Activated CD4-positive, alpha-beta memory T cell treated with anti-CD3 and anti-CD28 coated beads for 36 hours (primary cell): ENCODE results near the gene EEF1AKMT3. TPM values are rescaled to one million over a fixed set of nuclear protein-coding genes. Genes with fewer than 3 reads are reported as not detected.
"Not testable (repeated sequence)": the region's sequence is repeated elsewhere in the genome, so short reads cannot be mapped to it uniquely, and the experiment has no call there.

ENCODE experiments used
- CTCF ChIA-PET: fragments of 350-600 bp; sonication (Branson Sonifier 250); formaldehyde crosslinking; loops from one replicate; lab custom pipeline; 2021; ENCODE audit warnings: antibody characterized with exemption, inconsistent platforms; lab: Charles Lee
- POLR2A ChIA-PET: fragments of 350-600 bp; sonication (Branson Sonifier 250); formaldehyde crosslinking; loops from one replicate; lab custom pipeline; 2021; ENCODE audit warnings: antibody characterized with exemption; lab: Charles Lee
- DNase-seq: peaks from one replicate; pipeline ENCODE4 v3.0.0-alpha.2; 2020
- H3K27ac Mint-ChIP-seq: one replicate; pipeline ENCODE4 v1.8.0; 2021; ENCODE audit warnings: mixed read lengths
- H3K27me3 Mint-ChIP-seq: one replicate; pipeline ENCODE4 v1.8.0; 2021; ENCODE audit warnings: mixed read lengths
- H3K36me3 Mint-ChIP-seq: one replicate; pipeline ENCODE4 v1.8.0; 2021; ENCODE audit warnings: mixed read lengths
- H3K4me1 Mint-ChIP-seq: one replicate; pipeline ENCODE4 v1.8.0; 2021; ENCODE audit warnings: low read depth, mixed read lengths
- H3K4me3 Mint-ChIP-seq: one replicate; pipeline ENCODE4 v1.8.0; 2021; ENCODE audit warnings: mild to moderate bottlenecking, mixed read lengths
- H3K9me3 Mint-ChIP-seq: one replicate; pipeline ENCODE4 v1.8.0; 2021; ENCODE audit warnings: mixed read lengths
- intact Hi-C: fragments of 100-400 bp; cut with micrococcal nuclease; formaldehyde crosslinking; loops from one replicate; pipeline ENCODE4 v1.15.1; 2023
- total RNA-seq, 2 experiments: library from RNA; stranded (reverse); gene quantifications; one replicate each; pipeline ENCODE4 v1.2.3, GENCODE V29; 2021

EEF1AKMT3 gene
- total RNA-seq, 2 experiments from 2014 or later = 3.7 to 3.9 TPM

DNA sequence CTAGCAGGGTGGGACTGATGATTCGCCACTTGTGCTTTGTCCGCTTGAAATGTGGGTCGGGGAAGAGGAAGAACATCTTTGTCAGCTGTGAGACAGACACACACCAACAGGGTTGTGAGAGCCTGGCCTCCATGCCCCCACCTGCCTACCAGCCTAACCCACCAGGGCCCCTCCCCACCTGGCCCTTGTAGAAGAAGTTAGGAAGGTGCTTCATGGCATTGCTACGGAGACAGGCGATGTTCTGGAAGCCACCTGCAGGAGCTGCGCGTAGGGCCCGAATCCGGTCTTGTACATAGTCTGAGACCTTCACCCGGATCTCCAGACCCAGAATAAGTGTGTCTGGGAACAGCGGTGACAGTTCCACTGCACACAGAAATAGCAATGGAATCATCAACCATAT, 2.8 kb upstream of the EEF1AKMT3 start:
- ChIA-PET POLR2A (no interaction called here), CTCF (interaction anchor here (1.8 kb wide), 1 partner anchor 10 kb away, joined by 4 read pairs; no protein-coding TSS in a partner anchor)
- H3K4me3 Mint-ChIP-seq = peak overlapping the region; percentile 9
- no peaks in the 10 kb centered on the region for H3K9me3 Mint-ChIP-seq
- peaks cover 2% of the 10 kb centered on the region for H3K27me3 Mint-ChIP-seq
- DNase-seq = no peak
- intact Hi-C loops = no loop called here
- H3K4me1 Mint-ChIP-seq = peaks cover 41% of the 10 kb centered on the region
- no peak overlapping the region for H3K27ac Mint-ChIP-seq
- H3K36me3 Mint-ChIP-seq = peaks cover 22% of the 10 kb centered on the region

DNA sequence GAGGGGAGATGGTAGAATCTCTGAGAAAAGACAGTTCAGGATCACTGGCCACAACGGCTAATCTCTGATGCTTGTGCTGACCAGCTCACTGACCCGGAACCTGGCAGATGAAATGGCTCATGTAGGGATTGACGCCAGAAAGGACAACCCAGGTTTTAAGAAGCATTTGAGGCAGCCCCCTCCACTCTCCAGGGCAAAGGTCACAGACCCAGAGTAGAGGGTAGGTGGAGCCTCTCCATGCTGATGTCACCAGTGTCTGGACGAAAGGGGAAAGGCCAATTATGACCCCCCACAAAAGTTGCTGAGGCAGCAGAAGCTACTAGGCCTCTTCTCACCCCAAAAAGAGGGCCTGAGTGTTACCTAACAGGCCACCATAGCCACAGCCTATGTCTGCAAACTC, 1.7 kb upstream of the EEF1AKMT3 start:
- Mint-ChIP-seq H3K4me1 (peaks cover 35% of the 10 kb centered on the region), H3K27me3 (peaks cover 2% of the 10 kb centered on the region), H3K36me3 (peaks cover 24% of the 10 kb centered on the region), H3K27ac (peak overlapping the region; percentile 97), H3K4me3 (peak overlapping the region; percentile 52), H3K9me3 (no peaks in the 10 kb centered on the region)
- no peak for DNase-seq
- intact Hi-C loops = no loop called here
- CTCF ChIA-PET = interaction anchor here (1.8 to 2.1 kb wide), 2 partner anchors 11 to 12 kb away, joined by 4 to 25 read pairs; partner anchors contain the start of gene TSFM
- POLR2A ChIA-PET = no interaction called here

DNA sequence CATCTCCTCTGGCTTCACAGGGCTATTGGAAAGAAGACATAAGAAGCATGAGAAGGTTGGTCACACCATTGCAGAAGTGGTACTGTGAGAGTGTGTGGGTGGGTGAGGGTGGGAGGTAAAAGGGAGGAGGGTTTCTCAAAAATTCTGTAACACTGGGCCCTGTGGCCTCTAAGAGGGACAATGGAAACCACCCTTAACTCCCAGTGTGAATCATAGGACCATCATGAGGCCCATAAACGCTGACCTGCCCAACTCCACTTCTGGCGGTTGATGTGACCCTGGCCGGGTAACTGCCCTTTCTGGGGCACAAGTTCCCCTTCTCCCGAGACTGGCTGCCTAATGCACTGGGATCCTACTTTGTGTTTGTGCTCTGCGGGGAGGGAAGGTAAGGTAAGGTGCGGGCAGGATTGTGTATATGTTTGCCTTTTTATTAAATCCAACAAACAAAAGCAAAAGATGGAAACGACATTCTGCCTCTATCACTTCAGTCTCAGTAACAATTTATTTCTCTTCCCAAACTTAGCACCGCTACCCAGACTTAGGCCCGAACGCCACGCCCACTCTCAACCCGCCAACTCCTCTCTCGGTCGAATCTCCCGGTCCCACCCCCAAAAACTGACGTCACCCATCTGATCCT, 1.1 kb upstream of the EEF1AKMT3 start:
- intact Hi-C loops = no loop called here
- Mint-ChIP-seq H3K27me3 (no peaks in the 10 kb centered on the region), H3K9me3 (no peaks in the 10 kb centered on the region), H3K4me1 (peaks cover 29% of the 10 kb centered on the region), H3K27ac (peak overlapping the region; percentile 97), H3K4me3 (peak overlapping the region; percentile 99), H3K36me3 (peaks cover 29% of the 10 kb centered on the region)
- ChIA-PET POLR2A (interaction anchor here (0.9 to 1.2 kb wide), 3 partner anchors 11 to 27 kb away, joined by 4 to 10 read pairs (median 6); partner anchors contain the start of genes MARCHF9, TSFM and TSPAN31), CTCF (interaction anchor here (0.7 to 2.1 kb wide), 6 partner anchors 11 to 125 kb away, joined by 3 to 25 read pairs (median 4); partner anchors contain the start of genes OS9 and TSFM)
- peak; percentile 93 for DNase-seq

DNA sequence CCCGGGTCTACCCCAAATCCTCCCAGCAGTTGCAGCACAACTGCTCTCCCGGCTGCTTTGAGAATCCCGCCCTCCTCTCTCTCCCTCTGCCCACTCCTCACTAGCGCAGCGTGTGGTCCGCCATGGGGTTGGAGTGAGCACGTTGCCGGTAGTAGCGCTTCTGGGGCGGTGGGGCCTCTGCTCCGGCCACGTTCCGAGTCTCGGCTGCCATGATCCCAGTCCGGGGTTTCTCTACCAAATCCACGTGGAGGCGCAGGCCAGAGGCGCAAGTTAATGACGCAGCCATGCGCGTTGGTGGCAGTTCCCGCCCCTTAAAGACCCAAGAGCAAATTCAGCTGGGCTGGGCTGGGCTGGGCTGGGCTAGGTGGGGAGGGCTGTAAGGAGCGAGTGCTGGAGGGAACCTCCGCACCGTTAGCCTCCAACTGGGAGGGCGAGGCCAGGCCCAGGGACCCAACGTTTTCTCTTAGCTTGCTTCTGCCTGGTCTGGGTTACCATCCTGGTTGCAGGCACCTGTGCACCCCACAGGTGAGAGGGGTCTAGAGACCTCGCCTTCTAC, 463 bp upstream of the EEF1AKMT3 start, which contains the start of gene METTL1:
Gene METTL1 (minus strand): TSS at position 233 of the 556 bp plus-strand sequence. CDS start 22 bp downstream, at position 211.
- peak within 1 kb of the TSS; percentile 99 for H3K4me3 Mint-ChIP-seq
- ChIA-PET CTCF (interaction anchor here (0.6 to 2.1 kb wide), 7 partner anchors 10 to 133 kb away, joined by 3 to 25 read pairs (median 3); partner anchors contain the start of genes OS9 and TSFM), POLR2A (interaction anchor here (0.5 to 1.6 kb wide), 9 partner anchors 9 to 1144 kb away, joined by 3 to 10 read pairs (median 4); partner anchors contain the start of genes ATP23, CDK4, MARCHF9 and TSFM)
- no peaks in the 10 kb centered on the region for H3K9me3 Mint-ChIP-seq
- H3K27ac Mint-ChIP-seq = peak within 1 kb of the TSS; percentile 97
- peak; percentile 97 for DNase-seq
- H3K27me3 Mint-ChIP-seq = no peaks in the 10 kb centered on the region
- peaks cover 29% of the 10 kb centered on the region for H3K36me3 Mint-ChIP-seq
- H3K4me1 Mint-ChIP-seq = peaks cover 23% of the 10 kb centered on the region
- intact Hi-C loops = loop anchor here (1.0 to 2.0 kb wide), 3 partner anchors 10 to 75 kb away; partner anchors contain the start of genes CDK4, CTDSP2 and TSFM

DNA sequence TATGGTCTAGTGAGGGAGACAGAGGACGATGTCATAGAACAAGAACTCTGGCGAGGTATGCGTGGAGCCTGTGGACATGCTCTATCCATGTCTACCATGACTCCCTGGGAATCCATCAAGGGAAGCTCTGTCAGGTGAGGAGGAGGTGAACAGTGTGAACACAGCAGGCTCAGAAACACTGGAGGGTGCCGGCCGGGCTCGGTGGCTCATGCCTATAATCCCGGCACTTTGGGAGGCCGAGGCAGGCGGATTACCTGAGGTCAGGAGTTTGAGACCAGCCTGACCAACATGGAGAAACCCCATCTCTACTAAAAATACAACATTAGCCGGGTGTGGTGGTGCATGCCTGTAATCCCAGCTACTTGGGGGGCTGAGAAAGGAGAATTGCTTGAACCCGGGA, 2.2 kb downstream of the EEF1AKMT3 start:
- POLR2A ChIA-PET, H3K9me3 Mint-ChIP-seq, H3K4me3 Mint-ChIP-seq, intact Hi-C loops, H3K27me3 Mint-ChIP-seq, H3K27ac Mint-ChIP-seq, DNase-seq: not testable (repeated sequence)
- CTCF ChIA-PET = interaction anchor here (1.1 to 2.7 kb wide), 3 partner anchors 9 to 28 kb away, joined by 3 to 11 read pairs (median 4); no protein-coding TSS in a partner anchor
- Mint-ChIP-seq H3K4me1 (peaks cover 31% of the 10 kb centered on the region), H3K36me3 (peaks cover 17% of the 10 kb centered on the region)

DNA sequence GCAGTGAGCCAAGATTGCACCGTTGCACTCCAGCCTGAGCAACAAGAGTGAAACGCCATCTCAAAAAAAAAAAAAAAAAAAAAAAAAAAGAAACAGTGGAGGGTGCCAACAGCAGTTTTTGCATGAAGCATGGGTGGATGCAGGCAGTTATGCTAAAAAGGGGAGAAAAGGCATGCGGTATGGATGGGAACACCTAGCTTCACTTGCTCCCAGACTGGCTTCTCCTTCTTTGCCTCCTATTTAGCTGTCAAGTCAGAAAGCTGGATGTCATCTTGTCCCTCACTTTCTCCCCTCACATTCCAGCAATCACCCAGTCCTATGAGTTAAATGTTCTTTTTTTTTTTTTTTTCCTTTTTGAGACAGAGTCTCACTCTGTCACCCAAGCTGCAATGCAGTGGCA, 2.6 kb downstream of the EEF1AKMT3 start:
- intact Hi-C loops = no loop called here
- Mint-ChIP-seq H3K36me3 (peaks cover 14% of the 10 kb centered on the region), H3K9me3 (no peaks in the 10 kb centered on the region), H3K27me3 (no peaks in the 10 kb centered on the region), H3K4me1 (peaks cover 34% of the 10 kb centered on the region), H3K4me3 (no peak overlapping the region), H3K27ac (no peak overlapping the region)
- CTCF ChIA-PET = interaction anchor here (1.1 to 2.7 kb wide), 2 partner anchors 8 to 18 kb away, joined by 4 to 11 read pairs; no protein-coding TSS in a partner anchor
- POLR2A ChIA-PET = no interaction called here
- no peak for DNase-seq

DNA sequence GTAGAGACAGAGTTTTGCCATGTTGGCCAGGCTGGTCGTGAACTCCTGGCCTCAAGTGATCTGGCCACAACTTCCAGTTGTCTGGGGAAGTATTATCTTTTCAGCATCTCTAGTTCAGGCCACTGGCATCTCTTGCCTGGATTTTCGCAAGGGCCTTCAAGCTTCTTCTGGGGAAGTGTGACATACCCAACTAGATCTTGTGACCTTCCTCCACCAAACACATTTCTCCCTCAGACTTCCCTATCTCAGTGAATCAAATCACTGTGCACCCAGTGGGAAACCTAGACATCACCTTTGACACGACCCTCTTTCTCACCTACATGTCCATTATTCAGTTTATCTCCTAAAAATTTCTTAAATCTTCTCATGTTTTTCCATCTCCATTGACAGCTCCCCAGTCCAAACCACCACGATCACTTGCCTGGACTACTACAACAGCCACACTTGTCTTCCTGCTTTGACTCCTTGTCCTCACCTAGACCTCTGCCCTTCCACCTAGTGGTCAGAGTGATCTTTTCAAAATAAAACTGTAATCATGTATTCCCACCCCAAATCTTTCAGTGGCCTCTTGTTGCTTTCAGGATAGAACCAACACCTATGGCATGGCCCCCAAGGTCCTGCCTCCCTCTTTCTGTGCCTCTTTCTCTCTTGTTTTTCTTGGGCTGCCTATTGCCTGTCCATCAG, 3.3 kb downstream of the EEF1AKMT3 start:
- Mint-ChIP-seq H3K4me3 (no peak overlapping the region), H3K27me3 (no peaks in the 10 kb centered on the region), H3K4me1 (peaks cover 35% of the 10 kb centered on the region), H3K9me3 (no peaks in the 10 kb centered on the region), H3K27ac (no peak overlapping the region), H3K36me3 (peaks cover 10% of the 10 kb centered on the region)
- intact Hi-C loops = no loop called here
- ChIA-PET POLR2A (no interaction called here), CTCF (interaction anchor here (1.5 to 2.7 kb wide), 2 partner anchors 16 to 19 kb away, joined by 5 to 11 read pairs; no protein-coding TSS in a partner anchor)
- DNase-seq = no peak

DNA sequence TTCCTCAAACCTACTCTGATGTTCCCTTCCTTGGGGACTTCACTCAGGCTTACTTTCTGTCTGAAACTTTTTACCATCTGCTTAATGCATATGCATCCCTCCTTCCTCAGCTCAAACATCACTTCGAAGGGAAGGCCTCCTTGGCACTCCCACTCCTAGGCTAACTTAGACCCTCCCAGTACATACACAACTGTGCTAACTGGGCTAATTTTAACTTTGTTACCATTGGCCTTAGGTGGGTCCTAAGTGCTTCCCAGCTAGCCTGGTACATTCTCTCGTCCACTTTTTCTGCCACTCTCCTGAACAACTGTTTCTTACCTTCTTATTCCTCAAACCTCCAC, 3.8 kb downstream of the EEF1AKMT3 start:
- no peaks in the 10 kb centered on the region for H3K27me3 Mint-ChIP-seq
- no peak for DNase-seq
- H3K4me1 Mint-ChIP-seq = peaks cover 33% of the 10 kb centered on the region
- no peak overlapping the region for H3K27ac Mint-ChIP-seq
- H3K9me3 Mint-ChIP-seq = no peaks in the 10 kb centered on the region
- no peak overlapping the region for H3K4me3 Mint-ChIP-seq
- ChIA-PET CTCF (interaction anchor here (1.5 to 2.7 kb wide), 2 partner anchors 17 to 20 kb away, joined by 5 to 11 read pairs; no protein-coding TSS in a partner anchor), POLR2A (no interaction called here)
- intact Hi-C loops = no loop called here
- H3K36me3 Mint-ChIP-seq = peaks cover 10% of the 10 kb centered on the region

DNA sequence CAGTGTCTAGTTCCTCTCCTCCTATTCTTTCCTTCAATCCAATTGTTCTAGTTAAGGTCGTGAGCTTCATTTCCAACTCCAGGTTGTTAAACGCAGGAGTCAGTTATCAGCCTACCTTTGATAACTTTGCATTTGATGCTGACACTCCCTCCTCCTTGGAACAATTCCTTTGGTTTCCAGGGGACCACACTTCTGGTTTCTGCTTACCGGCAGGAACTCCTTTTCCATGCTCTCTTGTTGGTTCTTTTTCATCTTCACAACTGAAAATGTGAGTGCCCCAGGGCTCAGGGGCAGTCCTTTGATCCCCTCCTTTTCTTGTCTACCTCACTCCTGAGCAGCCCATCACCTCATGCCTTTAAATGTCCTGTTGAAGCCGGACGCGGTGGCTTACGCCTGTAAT, 5.0 kb downstream of the EEF1AKMT3 start:
- H3K36me3 Mint-ChIP-seq = peaks cover 6% of the 10 kb centered on the region
- POLR2A ChIA-PET = no interaction called here
- no peak overlapping the region for H3K4me3 Mint-ChIP-seq
- no peak overlapping the region for H3K27ac Mint-ChIP-seq
- peaks cover 38% of the 10 kb centered on the region for H3K4me1 Mint-ChIP-seq
- no peaks in the 10 kb centered on the region for H3K27me3 Mint-ChIP-seq
- CTCF ChIA-PET = interaction anchor here (1.5 kb wide), 1 partner anchor 18 kb away, joined by 5 read pairs; no protein-coding TSS in a partner anchor
- no peaks in the 10 kb centered on the region for H3K9me3 Mint-ChIP-seq
- intact Hi-C loops = no loop called here
- no peak for DNase-seq

DNA sequence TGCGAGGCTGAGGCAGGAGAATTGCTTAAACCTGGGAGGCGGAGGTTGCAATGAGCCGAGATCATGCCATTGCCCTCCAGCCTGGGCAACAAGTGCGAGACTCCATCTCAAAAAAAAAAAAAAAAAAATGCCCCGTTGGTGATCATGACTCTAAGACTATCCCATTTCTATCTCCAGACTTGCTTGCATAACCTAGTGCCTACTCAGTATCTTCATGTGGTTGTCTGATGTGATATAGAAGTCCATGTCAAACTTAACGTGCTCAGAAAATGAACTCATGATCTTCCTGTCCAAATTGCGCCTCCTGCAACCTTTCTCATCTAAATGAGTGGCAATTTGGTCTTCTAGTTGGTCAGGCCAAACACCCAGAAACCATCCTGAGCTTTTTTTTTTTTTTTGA, 5.5 kb downstream of the EEF1AKMT3 start:
- CTCF ChIA-PET = interaction anchor here (0.6 to 1.0 kb wide), 2 partner anchors 26 to 527 kb away, joined by 3 to 4 read pairs; no protein-coding TSS in a partner anchor
- peaks cover 11% of the 10 kb centered on the region for H3K36me3 Mint-ChIP-seq
- H3K9me3 Mint-ChIP-seq = no peaks in the 10 kb centered on the region
- H3K27ac Mint-ChIP-seq = no peak overlapping the region
- intact Hi-C loops = no loop called here
- H3K4me3 Mint-ChIP-seq = no peak overlapping the region
- POLR2A ChIA-PET = no interaction called here
- H3K27me3 Mint-ChIP-seq = no peaks in the 10 kb centered on the region
- peaks cover 38% of the 10 kb centered on the region for H3K4me1 Mint-ChIP-seq
- DNase-seq = no peak

DNA sequence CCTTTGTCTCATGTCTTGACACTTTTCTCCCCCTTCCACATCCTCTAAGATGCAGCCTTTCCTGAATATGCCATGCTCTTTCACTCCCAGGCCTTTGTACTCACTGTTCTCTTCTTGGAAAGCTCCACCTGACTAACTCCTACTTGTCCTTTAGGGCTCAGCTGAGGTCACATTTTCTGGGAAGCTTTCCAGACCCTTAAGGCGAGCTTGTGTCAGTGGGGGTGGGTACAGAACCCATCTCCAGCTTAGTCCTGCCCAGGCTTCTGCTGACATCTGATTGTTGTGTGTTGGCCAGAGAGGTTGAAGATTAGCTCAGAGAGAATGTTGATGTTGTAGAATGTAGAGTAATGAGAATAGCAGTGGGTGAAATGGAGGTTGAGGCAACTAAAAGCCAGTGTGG, 7.3 kb downstream of the EEF1AKMT3 start:
- ChIA-PET POLR2A (no interaction called here), CTCF (interaction anchor here (0.8 to 1.3 kb wide), 3 partner anchors 20 to 125 kb away, joined by 4 to 6 read pairs (median 6); no protein-coding TSS in a partner anchor)
- DNase-seq = no peak
- Mint-ChIP-seq H3K9me3 (no peaks in the 10 kb centered on the region), H3K36me3 (peaks cover 15% of the 10 kb centered on the region), H3K27ac (no peak overlapping the region), H3K27me3 (no peaks in the 10 kb centered on the region), H3K4me3 (no peak overlapping the region), H3K4me1 (peaks cover 37% of the 10 kb centered on the region)
- intact Hi-C loops = no loop called here
